ENCODE data around the gene SH3BGRL2. TPM values are rescaled to one million over a fixed set of nuclear protein-coding genes. Genes with fewer than 3 reads are reported as not detected.

The SH3BGRL2 gene
- total RNA-seq, 1 experiment from 2014 or later: 13.8 TPM

GRCh38 chr6:79733388-79733787, 102.3 kb downstream of the SH3BGRL2 start (continued):
- TF ChIP-seq, protein P1, sequence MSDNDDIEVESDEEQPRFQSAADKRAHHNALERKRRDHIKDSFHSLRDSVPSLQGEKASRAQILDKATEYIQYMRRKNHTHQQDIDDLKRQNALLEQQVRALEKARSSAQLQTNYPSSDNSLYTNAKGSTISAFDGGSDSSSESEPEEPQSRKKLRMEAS (CRISPR knock-in tag; IDR thresholded peaks at IDR 0.05): no peak
- TF ChIP-seq ATF1 (CRISPR knock-in tag; IDR thresholded peaks at IDR 0.05): no peak
- TF ChIP-seq, protein P2, sequence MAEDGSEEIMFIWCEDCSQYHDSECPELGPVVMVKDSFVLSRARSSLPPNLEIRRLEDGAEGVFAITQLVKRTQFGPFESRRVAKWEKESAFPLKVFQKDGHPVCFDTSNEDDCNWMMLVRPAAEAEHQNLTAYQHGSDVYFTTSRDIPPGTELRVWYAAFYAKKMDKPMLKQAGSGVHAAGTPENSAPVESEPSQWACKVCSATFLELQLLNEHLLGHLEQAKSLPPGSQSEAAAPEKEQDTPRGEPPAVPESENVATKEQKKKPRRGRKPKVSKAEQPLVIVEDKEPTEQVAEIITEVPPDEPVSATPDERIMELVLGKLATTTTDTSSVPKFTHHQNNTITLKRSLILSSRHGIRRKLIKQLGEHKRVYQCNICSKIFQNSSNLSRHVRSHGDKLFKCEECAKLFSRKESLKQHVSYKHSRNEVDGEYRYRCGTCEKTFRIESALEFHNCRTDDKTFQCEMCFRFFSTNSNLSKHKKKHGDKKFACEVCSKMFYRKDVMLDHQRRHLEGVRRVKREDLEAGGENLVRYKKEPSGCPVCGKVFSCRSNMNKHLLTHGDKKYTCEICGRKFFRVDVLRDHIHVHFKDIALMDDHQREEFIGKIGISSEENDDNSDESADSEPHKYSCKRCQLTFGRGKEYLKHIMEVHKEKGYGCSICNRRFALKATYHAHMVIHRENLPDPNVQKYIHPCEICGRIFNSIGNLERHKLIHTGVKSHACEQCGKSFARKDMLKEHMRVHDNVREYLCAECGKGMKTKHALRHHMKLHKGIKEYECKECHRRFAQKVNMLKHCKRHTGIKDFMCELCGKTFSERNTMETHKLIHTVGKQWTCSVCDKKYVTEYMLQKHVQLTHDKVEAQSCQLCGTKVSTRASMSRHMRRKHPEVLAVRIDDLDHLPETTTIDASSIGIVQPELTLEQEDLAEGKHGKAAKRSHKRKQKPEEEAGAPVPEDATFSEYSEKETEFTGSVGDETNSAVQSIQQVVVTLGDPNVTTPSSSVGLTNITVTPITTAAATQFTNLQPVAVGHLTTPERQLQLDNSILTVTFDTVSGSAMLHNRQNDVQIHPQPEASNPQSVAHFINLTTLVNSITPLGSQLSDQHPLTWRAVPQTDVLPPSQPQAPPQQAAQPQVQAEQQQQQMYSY (CRISPR knock-in tag; IDR thresholded peaks at IDR 0.05): no peak
- TF ChIP-seq GTF2I (CRISPR knock-in tag; conservative IDR thresholded peaks at IDR 0.05): no peak
- no peak for TF ChIP-seq ZNF425 (CRISPR knock-in tag; conservative IDR thresholded peaks at IDR 0.05)
- TF ChIP-seq, protein P3, sequence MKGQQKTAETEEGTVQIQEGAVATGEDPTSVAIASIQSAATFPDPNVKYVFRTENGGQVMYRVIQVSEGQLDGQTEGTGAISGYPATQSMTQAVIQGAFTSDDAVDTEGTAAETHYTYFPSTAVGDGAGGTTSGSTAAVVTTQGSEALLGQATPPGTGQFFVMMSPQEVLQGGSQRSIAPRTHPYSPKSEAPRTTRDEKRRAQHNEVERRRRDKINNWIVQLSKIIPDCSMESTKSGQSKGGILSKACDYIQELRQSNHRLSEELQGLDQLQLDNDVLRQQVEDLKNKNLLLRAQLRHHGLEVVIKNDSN (CRISPR knock-in tag; IDR thresholded peaks at IDR 0.05): no peak
- no peak for TF ChIP-seq USF2 (CRISPR knock-in tag; IDR thresholded peaks at IDR 0.05)
- TF ChIP-seq SP1 (CRISPR knock-in tag; conservative IDR thresholded peaks at IDR 0.05): no peak

DNA sequence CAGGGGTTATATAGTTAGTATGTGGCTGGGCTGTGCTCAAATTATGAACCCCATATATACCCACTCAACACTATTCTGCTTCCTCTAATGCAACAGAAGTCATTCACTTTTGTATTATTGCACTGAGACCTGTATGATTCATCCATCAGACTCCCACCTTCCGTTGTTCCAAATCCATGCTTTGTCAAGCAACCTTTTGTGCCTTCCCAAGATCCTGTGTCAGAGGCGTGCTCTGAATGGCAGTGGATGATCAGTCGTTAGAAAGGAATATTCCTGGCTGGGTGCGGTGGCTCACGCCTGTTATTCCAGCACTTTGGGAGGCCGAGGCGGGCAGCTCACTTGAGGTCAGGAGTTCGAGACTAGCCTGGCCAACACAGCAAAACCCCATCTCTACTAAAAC, 103.2 kb downstream of the SH3BGRL2 start:
- Mint-ChIP-seq H3K9me3 (0 out of 2 replicates have a peak, but pooled peaks cover 3% of the 10 kb centered on the region), H3K36me3 (no peaks in the 10 kb centered on the region), H3K4me3 (no peak overlapping the region), H3K4me1 (no peaks in the 10 kb centered on the region), H3K27me3 (ENCODE audit: low read depth) (no peaks in the 10 kb centered on the region), H3K27ac (no peak overlapping the region)
- ChIA-PET CTCF (no interaction called here), POLR2A (no interaction called here)
- no peak for ATAC-seq
- DNase-seq (ENCODE audit: low spot score): no peak
- TF ChIP-seq, protein P4, sequence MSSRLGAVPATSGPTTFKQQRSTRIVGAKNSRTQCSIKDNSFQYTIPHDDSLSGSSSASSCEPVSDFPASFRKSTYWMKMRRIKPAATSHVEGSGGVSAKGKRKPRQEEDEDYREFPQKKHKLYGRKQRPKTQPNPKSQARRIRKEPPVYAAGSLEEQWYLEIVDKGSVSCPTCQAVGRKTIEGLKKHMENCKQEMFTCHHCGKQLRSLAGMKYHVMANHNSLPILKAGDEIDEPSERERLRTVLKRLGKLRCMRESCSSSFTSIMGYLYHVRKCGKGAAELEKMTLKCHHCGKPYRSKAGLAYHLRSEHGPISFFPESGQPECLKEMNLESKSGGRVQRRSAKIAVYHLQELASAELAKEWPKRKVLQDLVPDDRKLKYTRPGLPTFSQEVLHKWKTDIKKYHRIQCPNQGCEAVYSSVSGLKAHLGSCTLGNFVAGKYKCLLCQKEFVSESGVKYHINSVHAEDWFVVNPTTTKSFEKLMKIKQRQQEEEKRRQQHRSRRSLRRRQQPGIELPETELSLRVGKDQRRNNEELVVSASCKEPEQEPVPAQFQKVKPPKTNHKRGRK (CRISPR knock-in tag; IDR thresholded peaks at IDR 0.05; ENCODE audit: borderline replicate concordance): no peak
- TF ChIP-seq E2F5 (CRISPR knock-in tag; IDR thresholded peaks at IDR 0.05) (no peak), ZNF263 (CRISPR knock-in tag; IDR thresholded peaks at IDR 0.05; ENCODE audit: low read depth) (no peak), RELA (CRISPR knock-in tag; IDR thresholded peaks at IDR 0.05; ENCODE audit: borderline replicate concordance) (no peak), JUN (CRISPR knock-in tag; IDR thresholded peaks at IDR 0.05) (no peak), PRRX2 (CRISPR knock-in tag; IDR thresholded peaks at IDR 0.05) (no peak), SMAD3 (CRISPR knock-in tag; IDR thresholded peaks at IDR 0.05; ENCODE audit: borderline replicate concordance) (no peak), ZNF425 (CRISPR knock-in tag; conservative IDR thresholded peaks at IDR 0.05) (no peak)
- TF ChIP-seq, protein P1 (CRISPR knock-in tag; IDR thresholded peaks at IDR 0.05): no peak
- TF ChIP-seq, protein P5, sequence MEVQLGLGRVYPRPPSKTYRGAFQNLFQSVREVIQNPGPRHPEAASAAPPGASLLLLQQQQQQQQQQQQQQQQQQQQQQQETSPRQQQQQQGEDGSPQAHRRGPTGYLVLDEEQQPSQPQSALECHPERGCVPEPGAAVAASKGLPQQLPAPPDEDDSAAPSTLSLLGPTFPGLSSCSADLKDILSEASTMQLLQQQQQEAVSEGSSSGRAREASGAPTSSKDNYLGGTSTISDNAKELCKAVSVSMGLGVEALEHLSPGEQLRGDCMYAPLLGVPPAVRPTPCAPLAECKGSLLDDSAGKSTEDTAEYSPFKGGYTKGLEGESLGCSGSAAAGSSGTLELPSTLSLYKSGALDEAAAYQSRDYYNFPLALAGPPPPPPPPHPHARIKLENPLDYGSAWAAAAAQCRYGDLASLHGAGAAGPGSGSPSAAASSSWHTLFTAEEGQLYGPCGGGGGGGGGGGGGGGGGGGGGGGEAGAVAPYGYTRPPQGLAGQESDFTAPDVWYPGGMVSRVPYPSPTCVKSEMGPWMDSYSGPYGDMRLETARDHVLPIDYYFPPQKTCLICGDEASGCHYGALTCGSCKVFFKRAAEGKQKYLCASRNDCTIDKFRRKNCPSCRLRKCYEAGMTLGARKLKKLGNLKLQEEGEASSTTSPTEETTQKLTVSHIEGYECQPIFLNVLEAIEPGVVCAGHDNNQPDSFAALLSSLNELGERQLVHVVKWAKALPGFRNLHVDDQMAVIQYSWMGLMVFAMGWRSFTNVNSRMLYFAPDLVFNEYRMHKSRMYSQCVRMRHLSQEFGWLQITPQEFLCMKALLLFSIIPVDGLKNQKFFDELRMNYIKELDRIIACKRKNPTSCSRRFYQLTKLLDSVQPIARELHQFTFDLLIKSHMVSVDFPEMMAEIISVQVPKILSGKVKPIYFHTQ (CRISPR knock-in tag; IDR thresholded peaks at IDR 0.05): no peak
